Raji (cell line): Measurements from ENCODE around the gene CHRNB2.

ENCODE experiments used
- POLR2A ChIP-seq: IDR thresholded peaks from 2 replicates; pipeline ENCODE4 v1.6.1; 2011; ENCODE audit warnings: low read depth, low read length, control low read depth; ENCODE audit not compliant: insufficient read depth

The CHRNB2 gene

GRCh38 chr1:154567386-154568156 lies at the start of gene CHRNB2:
Gene CHRNB2 (plus strand): TSS chr1:154567778. CDS start chr1:154568045, 267 bp downstream.
- TF ChIP-seq POLR2A, result no peak

- no peak for TF ChIP-seq POLR2A
These were observed 48.0 kb upstream of the CHRNB2 start for GRCh38 chr1:154519591-154519991.

GRCh38 chr1:154520333-154520732 lies 47.2 kb upstream of the CHRNB2 start:
- no peak for TF ChIP-seq POLR2A

GRCh38 chr1:154521695-154522094 lies 45.9 kb upstream of the CHRNB2 start:
- no peak for TF ChIP-seq POLR2A

- TF ChIP-seq POLR2A, result no peak
These were observed 42.7 kb upstream of the CHRNB2 start for GRCh38 chr1:154524881-154525280.

GRCh38 chr1:154527192-154527591 lies 40.4 kb upstream of the CHRNB2 start:
- TF ChIP-seq POLR2A, result no peak

GRCh38 chr1:154529308-154529707 lies 38.3 kb upstream of the CHRNB2 start:
- no peak for TF ChIP-seq POLR2A

GRCh38 chr1:154533952-154534844 lies 33.4 kb upstream of the CHRNB2 start:
- no peak for TF ChIP-seq POLR2A

GRCh38 chr1:154536570-154536969 lies 31.0 kb upstream of the CHRNB2 start:
- no peak for TF ChIP-seq POLR2A

- no peak for TF ChIP-seq POLR2A
These were observed 27.8 kb upstream of the CHRNB2 start for GRCh38 chr1:154539486-154540483.

GRCh38 chr1:154541231-154541630 lies 26.3 kb upstream of the CHRNB2 start:
- TF ChIP-seq POLR2A, result no peak

- no peak for TF ChIP-seq POLR2A
These were observed 21.1 kb upstream of the CHRNB2 start for GRCh38 chr1:154546264-154547063.

- TF ChIP-seq POLR2A, result no peak
These were observed 20.4 kb upstream of the CHRNB2 start for GRCh38 chr1:154547105-154547732.
